GM18511 (cell line): ENCODE results near the gene UMAD1.
A peak's percentile ranks its signal among the peaks of the same experiment; 100 is the strongest.
"Not testable (repeated sequence)": the region's sequence is repeated elsewhere in the genome, so short reads cannot be mapped to it uniquely, and the experiment has no call there.

Experiments
- ATAC-seq: cut with Tn5 transposase; IDR thresholded peaks from one replicate; pipeline ENCODE4 v1.9.1; 2021; ENCODE audit warnings: mild to moderate bottlenecking, moderate library complexity; ENCODE audit not compliant: unreplicated experiment

Gene UMAD1

GRCh38 chr7:7793921-7794320 is 153.4 kb downstream of the UMAD1 start:
- ATAC-seq, result no peak

DNA sequence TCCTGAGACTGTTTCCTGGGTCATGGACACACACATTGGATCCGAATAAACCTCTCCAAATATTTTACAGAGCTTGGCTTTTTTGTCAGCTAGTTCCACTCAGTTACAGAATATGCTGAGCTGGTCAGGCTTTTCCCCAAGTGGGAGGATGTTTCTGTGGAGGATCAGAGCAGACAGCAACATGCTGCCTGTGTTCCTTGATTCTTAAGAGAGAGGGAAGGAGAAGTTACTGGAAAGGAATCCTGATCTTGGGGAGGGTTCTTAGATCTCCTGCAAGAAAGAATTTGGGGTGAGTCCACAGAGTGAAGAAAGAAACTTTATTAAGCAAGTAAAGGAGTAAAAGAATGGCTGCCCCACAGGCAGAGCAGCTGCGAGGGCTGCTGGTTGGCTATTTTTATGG is 154.7 kb downstream of the UMAD1 start:
- ATAC-seq, result no peak

GRCh38 chr7:7795630-7796121 is 155.1 kb downstream of the UMAD1 start:
- ATAC-seq, result no peak

- peak; percentile 92 for ATAC-seq
Observed at GRCh38 chr7:7798510-7798909, 158.0 kb downstream of the UMAD1 start.

DNA sequence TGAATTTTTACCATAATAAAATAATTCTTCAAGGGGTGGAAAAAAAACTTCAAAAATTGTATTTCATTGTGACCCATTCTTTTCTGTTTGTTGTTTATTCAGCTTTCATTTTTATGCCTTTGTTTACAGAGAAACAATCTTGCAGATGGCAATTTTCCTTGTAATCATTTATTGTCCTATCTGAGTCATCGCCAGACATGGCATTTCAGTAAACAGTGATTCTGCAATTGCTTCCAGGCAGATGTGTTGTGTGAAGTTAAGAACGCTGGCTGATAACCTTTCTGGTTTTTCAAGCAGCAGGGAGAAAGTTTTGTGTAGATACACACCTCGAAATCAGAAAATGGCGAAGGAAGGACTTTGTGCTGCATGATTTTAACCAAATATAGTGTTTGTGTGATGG is 158.6 kb downstream of the UMAD1 start:
- no peak for ATAC-seq

DNA sequence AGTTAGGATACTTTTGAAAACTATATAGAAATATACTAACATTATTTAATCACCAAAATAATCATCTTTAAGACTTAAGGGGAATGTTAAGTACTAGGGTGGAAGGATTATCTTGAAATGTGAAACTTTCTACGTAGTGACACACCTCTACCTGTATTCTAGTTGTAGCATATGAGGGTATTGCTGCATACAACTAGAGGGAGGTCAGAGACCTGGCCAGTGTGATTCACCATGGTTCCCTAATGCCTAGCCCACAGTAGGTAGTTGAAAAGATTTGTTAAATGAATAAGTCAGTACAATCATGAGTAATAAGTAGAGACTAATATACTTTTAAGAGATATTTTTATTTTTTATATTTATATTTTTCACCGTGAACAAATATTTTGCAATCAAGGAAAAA is 162.0 kb downstream of the UMAD1 start:
- ATAC-seq, result no peak

DNA sequence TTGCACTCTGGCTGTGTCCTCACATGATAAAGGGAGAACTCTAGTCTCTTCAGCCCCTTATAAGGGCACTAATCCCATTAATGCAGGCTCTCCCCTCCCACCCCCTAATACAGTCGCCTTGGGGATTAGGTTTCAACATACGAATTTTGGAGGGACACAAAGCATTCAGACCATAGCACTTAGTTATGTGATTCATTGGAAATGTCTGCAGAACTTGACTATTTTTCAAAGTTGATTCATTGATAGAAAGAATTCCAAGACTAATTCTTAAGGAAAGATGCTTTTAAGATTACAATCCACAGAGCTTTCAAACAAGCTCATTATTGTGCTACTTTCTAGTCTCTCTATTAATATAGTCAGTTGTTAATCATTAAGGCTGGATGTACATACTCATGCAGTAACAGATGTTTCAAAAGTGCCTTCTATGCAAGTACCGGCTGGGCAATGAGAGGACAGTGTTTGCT is 163.2 kb downstream of the UMAD1 start:
- ATAC-seq, result peak; percentile 85

GRCh38 chr7:7804822-7805221 is 164.3 kb downstream of the UMAD1 start:
- not testable (repeated sequence) for ATAC-seq

GRCh38 chr7:7805511-7806153 is 165.1 kb downstream of the UMAD1 start:
- ATAC-seq, result no peak

- ATAC-seq, result no peak
Observed at GRCh38 chr7:7808156-7808555, 167.6 kb downstream of the UMAD1 start.

DNA sequence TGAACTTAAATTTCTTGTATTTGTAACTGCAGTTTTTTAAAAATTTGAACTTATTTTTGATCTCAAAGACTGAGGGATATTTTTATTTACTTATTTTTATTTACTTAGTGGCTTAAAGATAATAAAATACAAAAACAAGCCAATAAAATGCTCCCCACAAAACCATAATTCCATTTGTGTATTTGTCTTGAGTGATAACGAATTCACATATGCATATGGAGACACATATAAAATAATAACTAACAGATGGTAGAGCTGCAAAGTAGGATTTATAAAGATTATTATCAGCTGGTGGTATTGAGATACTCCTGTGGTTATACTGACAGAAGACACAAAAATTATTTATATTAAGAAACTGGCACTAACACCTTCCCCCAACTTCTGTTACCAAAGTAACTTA is 168.1 kb downstream of the UMAD1 start:
- no peak for ATAC-seq

- ATAC-seq, result no peak
Observed at GRCh38 chr7:7810380-7810779, 169.8 kb downstream of the UMAD1 start.

DNA sequence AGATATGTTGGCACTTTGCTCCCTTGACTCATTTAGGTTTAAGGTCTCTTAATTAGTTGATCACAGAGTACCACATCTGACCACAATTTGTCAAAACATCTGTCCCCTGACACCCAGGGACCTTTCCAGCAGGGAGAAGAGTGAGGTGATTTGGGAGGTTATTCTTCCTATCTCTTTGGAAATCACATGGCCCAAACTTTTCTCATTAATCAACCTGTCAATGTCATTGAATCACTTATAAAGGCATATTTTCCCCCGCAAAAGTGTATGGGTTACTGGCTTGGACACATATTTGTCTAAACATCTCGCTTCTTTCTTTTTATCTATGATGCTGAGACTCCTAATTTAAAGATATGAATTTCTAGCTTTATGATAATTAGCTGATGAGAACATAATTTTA is 170.3 kb downstream of the UMAD1 start:
- ATAC-seq, result no peak

DNA sequence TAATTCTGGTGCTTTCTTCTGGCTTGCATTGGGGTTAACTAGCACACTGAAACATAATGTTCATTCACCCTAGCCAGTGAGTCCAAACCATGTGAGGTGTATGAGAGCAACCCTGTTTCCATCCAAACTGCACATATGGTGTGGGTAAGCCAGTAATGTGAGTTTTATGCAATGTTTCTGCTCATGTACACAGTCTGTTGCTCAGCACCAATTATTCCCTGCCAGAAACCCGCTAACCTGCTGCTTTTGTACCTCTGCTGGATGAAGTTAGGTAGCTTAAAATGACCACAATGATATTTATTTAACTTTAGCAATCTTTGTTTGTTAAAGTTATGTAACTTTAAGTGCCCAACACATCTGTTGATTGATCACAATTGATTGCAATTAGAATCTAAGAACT is 171.6 kb downstream of the UMAD1 start:
- no peak for ATAC-seq

DNA sequence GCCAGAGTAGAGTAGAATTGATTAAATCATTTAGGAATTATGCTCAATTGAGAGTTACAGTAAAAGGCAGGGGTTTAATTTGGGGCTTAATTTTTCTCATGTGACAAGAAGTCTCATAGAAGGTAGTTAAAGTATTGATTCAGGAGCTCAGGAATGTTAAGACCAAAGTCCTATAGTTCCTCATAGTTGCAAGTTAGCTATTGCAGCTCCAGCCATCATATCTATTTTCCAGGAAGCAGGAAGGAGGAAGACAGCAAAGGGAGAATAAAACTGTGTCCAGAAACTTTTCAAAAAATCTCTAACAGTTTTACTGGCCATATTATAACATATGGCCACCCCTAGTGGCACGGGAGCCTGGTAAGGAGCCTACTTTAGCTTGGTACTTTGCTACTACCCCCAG is 174.8 kb downstream of the UMAD1 start:
- ATAC-seq, result no peak

- peak; percentile 40 for ATAC-seq
Observed at GRCh38 chr7:7816084-7816483, 175.5 kb downstream of the UMAD1 start.

GRCh38 chr7:7816816-7817536 is 176.4 kb downstream of the UMAD1 start:
- ATAC-seq, result peak; percentile 33

- ATAC-seq, result no peak
Observed at GRCh38 chr7:7817748-7818147, 177.2 kb downstream of the UMAD1 start.

GRCh38 chr7:7818179-7818578 is 177.6 kb downstream of the UMAD1 start:
- not testable (repeated sequence) for ATAC-seq

DNA sequence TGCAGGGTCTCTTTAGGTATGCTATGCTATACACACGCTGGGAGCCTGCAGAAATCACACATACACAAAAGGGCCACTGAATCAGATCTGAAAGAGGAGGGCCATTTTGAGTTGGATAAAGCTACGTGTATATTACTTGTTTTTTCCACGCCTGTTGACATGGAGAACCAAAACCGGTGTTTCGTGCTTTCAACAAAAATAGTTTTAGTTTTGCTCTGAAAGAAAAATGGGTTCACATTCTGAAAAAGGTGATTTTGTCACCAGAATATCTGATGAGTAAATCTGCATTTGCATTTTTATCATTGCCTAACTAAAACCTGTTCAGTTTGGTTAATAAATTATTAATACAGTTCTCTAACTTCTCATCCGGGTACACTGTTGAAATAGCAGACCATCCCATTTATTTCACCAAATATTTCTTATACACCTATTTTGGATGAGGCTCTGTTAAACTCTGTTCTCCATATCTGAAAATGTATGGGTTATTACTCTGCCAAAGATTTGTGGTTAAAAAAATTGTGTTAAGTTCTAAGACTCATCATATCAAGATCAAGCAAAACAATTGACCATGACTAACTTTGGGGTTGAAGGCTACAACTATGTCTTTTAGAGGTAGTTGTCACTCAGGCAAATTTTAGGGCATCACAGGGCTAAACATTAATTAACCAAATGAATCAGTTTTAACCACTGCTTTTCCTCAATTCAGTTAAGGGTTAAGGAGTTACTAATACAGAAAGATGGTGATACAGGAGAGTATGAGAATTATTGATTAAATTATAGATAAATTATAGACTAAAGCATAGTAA is 179.1 kb downstream of the UMAD1 start:
- ATAC-seq, result peak; percentile 55

- no peak for ATAC-seq
Observed at GRCh38 chr7:7820409-7820808, 179.9 kb downstream of the UMAD1 start.

DNA sequence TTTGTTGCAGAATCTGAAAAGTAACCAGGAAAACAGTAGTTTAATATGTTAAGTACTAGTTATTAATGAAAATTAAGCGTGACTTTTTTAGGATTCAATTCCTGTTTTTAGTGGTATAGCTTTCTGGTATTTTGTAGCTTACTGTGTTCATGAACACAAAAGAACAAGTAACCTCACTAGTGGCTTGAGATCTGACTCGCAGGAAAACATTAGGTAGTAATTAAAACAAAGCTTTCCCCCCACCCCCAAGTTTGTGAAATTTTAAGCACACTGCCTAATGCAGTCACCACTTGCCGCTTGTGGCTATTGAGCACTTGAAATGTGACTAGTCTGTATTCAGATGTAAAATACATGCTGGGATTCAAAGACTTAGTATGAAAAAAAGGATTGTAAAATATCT is 180.4 kb downstream of the UMAD1 start:
- peak; percentile 32 for ATAC-seq
